ENCODE results near the gene ZBTB40.

ZBTB40 gene

GRCh38 chr1:22562584-22563583, 111.2 kb downstream of the ZBTB40 start, which contains the start of gene EPHA8:
Gene EPHA8 (plus strand): TSS chr1:22563489. CDS start chr1:22563636, 147 bp downstream.
- DNase-seq (ENCODE audit: low spot score in 2 of 2): no peak
- Histone ChIP-seq H3K9me3 (no peaks in the 10 kb centered on the region), H3K36me3 (replicated peaks) (no peaks in the 10 kb centered on the region), H3K4me3 (no peak within 1 kb of the TSS), H3K27me3 (ENCODE audit: low read depth) (peaks cover 39% of the 10 kb centered on the region), H3K4me1 (no peaks in the 10 kb centered on the region)
- in situ Hi-C loops (cut with MboI; ENCODE audit: low sequenced_read_pairs): no loop called here

- Histone ChIP-seq H3K36me3 (replicated peaks) (no peaks in the 10 kb centered on the region), H3K4me1 (no peaks in the 10 kb centered on the region), H3K27me3 (ENCODE audit: low read depth) (peaks cover 39% of the 10 kb centered on the region), H3K4me3 (no peak overlapping the region), H3K9me3 (no peaks in the 10 kb centered on the region)
- DNase-seq (ENCODE audit: low spot score in 2 of 2): no peak
- in situ Hi-C loops (cut with MboI; ENCODE audit: low sequenced_read_pairs): no loop called here
Observed at GRCh38 chr1:22563671-22564602, 112.3 kb downstream of the ZBTB40 start.

GRCh38 chr1:22566161-22566560, 114.5 kb downstream of the ZBTB40 start:
- Histone ChIP-seq H3K36me3 (replicated peaks) (no peaks in the 10 kb centered on the region), H3K4me1 (no peaks in the 10 kb centered on the region), H3K9me3 (no peaks in the 10 kb centered on the region), H3K4me3 (no peak overlapping the region), H3K27me3 (ENCODE audit: low read depth) (peaks cover 33% of the 10 kb centered on the region)
- no peak for DNase-seq (ENCODE audit: low spot score in 2 of 2)
- in situ Hi-C loops (cut with MboI; ENCODE audit: low sequenced_read_pairs): no loop called here

GRCh38 chr1:22567197-22567596, 115.5 kb downstream of the ZBTB40 start:
- no peak for DNase-seq (ENCODE audit: low spot score in 2 of 2)
- Histone ChIP-seq H3K4me3 (no peak overlapping the region), H3K9me3 (no peaks in the 10 kb centered on the region), H3K4me1 (no peaks in the 10 kb centered on the region), H3K36me3 (replicated peaks) (no peaks in the 10 kb centered on the region), H3K27me3 (ENCODE audit: low read depth) (peaks cover 25% of the 10 kb centered on the region)
- in situ Hi-C loops (cut with MboI; ENCODE audit: low sequenced_read_pairs): no loop called here

GRCh38 chr1:22567994-22568393, 116.3 kb downstream of the ZBTB40 start:
- Histone ChIP-seq H3K4me3 (no peak overlapping the region), H3K9me3 (no peaks in the 10 kb centered on the region), H3K4me1 (no peaks in the 10 kb centered on the region), H3K36me3 (replicated peaks) (no peaks in the 10 kb centered on the region), H3K27me3 (ENCODE audit: low read depth) (peaks cover 17% of the 10 kb centered on the region)
- in situ Hi-C loops (cut with MboI; ENCODE audit: low sequenced_read_pairs): no loop called here
- no peak for DNase-seq (ENCODE audit: low spot score in 2 of 2)

GRCh38 chr1:22569269-22569668, 117.6 kb downstream of the ZBTB40 start:
- H3K4me3 ChIP-seq: no peak overlapping the region
- H3K4me1 ChIP-seq: no peaks in the 10 kb centered on the region
- no peak for DNase-seq (ENCODE audit: low spot score in 2 of 2)
- H3K36me3 ChIP-seq (replicated peaks): no peaks in the 10 kb centered on the region
- in situ Hi-C loops (cut with MboI; ENCODE audit: low sequenced_read_pairs): no loop called here
- H3K27me3 ChIP-seq (ENCODE audit: low read depth): peaks cover 15% of the 10 kb centered on the region
- H3K9me3 ChIP-seq: no peaks in the 10 kb centered on the region

- Histone ChIP-seq H3K27me3 (ENCODE audit: low read depth) (peaks cover 5% of the 10 kb centered on the region; the same call in 1 of the 2 replicates), H3K9me3 (no peaks in the 10 kb centered on the region), H3K4me3 (no peak overlapping the region), H3K4me1 (no peaks in the 10 kb centered on the region), H3K36me3 (replicated peaks) (no peaks in the 10 kb centered on the region)
- DNase-seq (ENCODE audit: low spot score in 2 of 2): no peak
- in situ Hi-C loops (cut with MboI; ENCODE audit: low sequenced_read_pairs): no loop called here
Observed at GRCh38 chr1:22570140-22570909, 118.7 kb downstream of the ZBTB40 start.

- no peak for DNase-seq (ENCODE audit: low spot score in 2 of 2)
- Histone ChIP-seq H3K9me3 (no peaks in the 10 kb centered on the region), H3K36me3 (replicated peaks) (no peaks in the 10 kb centered on the region), H3K4me1 (no peaks in the 10 kb centered on the region), H3K4me3 (no peak overlapping the region), H3K27me3 (ENCODE audit: low read depth) (peaks cover 5% of the 10 kb centered on the region; the same call in 1 of the 2 replicates)
- in situ Hi-C loops (cut with MboI; ENCODE audit: low sequenced_read_pairs): no loop called here
Observed at GRCh38 chr1:22572818-22573217, 121.2 kb downstream of the ZBTB40 start.

- Histone ChIP-seq H3K9me3 (no peaks in the 10 kb centered on the region), H3K27me3 (ENCODE audit: low read depth) (peaks cover 5% of the 10 kb centered on the region; the same call in 1 of the 2 replicates), H3K4me1 (no peaks in the 10 kb centered on the region), H3K4me3 (no peak overlapping the region), H3K36me3 (replicated peaks) (no peaks in the 10 kb centered on the region)
- in situ Hi-C loops (cut with MboI; ENCODE audit: low sequenced_read_pairs): no loop called here
- no peak for DNase-seq (ENCODE audit: low spot score in 2 of 2)
Observed at GRCh38 chr1:22573237-22573636, 121.6 kb downstream of the ZBTB40 start.

- Histone ChIP-seq H3K36me3 (replicated peaks) (no peaks in the 10 kb centered on the region), H3K27me3 (ENCODE audit: low read depth) (peaks cover 5% of the 10 kb centered on the region; the same call in 1 of the 2 replicates)
- in situ Hi-C loops (cut with MboI; ENCODE audit: low sequenced_read_pairs): no loop called here
Observed at GRCh38 chr1:22575532-22576149, 124.0 kb downstream of the ZBTB40 start.

GRCh38 chr1:22576150-22576544, 124.5 kb downstream of the ZBTB40 start:
- in situ Hi-C loops (cut with MboI; ENCODE audit: low sequenced_read_pairs): no loop called here
- Histone ChIP-seq H3K9me3 (peaks cover 8% of the 10 kb centered on the region; the same call in 1 of the 2 replicates), H3K36me3 (replicated peaks) (no peaks in the 10 kb centered on the region), H3K4me1 (no peaks in the 10 kb centered on the region), H3K27me3 (ENCODE audit: low read depth) (peaks cover 5% of the 10 kb centered on the region; the same call in 1 of the 2 replicates), H3K4me3 (no peak overlapping the region)
- DNase-seq (ENCODE audit: low spot score in 2 of 2): no peak

More at GRCh38 chr1:22575532-22576149, 124.0 kb downstream of the ZBTB40 start:
- DNase-seq (ENCODE audit: low spot score in 2 of 2): no peak
- Histone ChIP-seq H3K9me3 (peaks cover 8% of the 10 kb centered on the region; the same call in 1 of the 2 replicates), H3K4me1 (no peaks in the 10 kb centered on the region), H3K4me3 (no peak overlapping the region)

- no peak for DNase-seq (ENCODE audit: low spot score in 2 of 2)
- Histone ChIP-seq H3K27me3 (ENCODE audit: low read depth) (peaks cover 5% of the 10 kb centered on the region; the same call in 1 of the 2 replicates), H3K4me1 (no peaks in the 10 kb centered on the region), H3K36me3 (replicated peaks) (no peaks in the 10 kb centered on the region), H3K4me3 (no peak overlapping the region), H3K9me3 (peaks cover 8% of the 10 kb centered on the region; the same call in 1 of the 2 replicates)
- in situ Hi-C loops (cut with MboI; ENCODE audit: low sequenced_read_pairs): no loop called here
Observed at GRCh38 chr1:22576617-22577016, 125.0 kb downstream of the ZBTB40 start.
